GM23338 (cell line): ENCODE data around the gene SLC12A7. TPM values are rescaled to one million over a fixed set of nuclear protein-coding genes. Genes with fewer than 3 reads are reported as not detected.

Experiments
- ATAC-seq: fragments of 200-7000 bp; cut with Tn5 transposase; 3 replicates; pipeline ENCODE4 v1.9.1; 2020
- DNase-seq: peaks from one replicate; pipeline ENCODE4 v3.0.0-alpha.2; 2015; ENCODE audit warnings: low spot score
- H2AFZ ChIP-seq: fragments of 200-600 bp; sonication (generic); 2 replicates; pipeline ENCODE4 v1.8.0; 2016; ENCODE audit warnings: antibody characterized with exemption, mild to moderate bottlenecking, moderate library complexity
- H3F3A ChIP-seq: fragments of 200-600 bp; sonication (generic); replicated peaks from 2 replicates; pipeline ENCODE4 v1.8.0; 2017; ENCODE audit warnings: antibody characterized with exemption, mixed run types, low read depth
- H3K27ac ChIP-seq: fragments of 200-600 bp; sonication (generic); 2 replicates; pipeline ENCODE4 v1.6.1; 2016; ENCODE audit warnings: low read depth
- H3K27me3 ChIP-seq: fragments of 200-600 bp; sonication (generic); 2 replicates; pipeline ENCODE4 v1.8.0; 2016; ENCODE audit warnings: mild to moderate bottlenecking, mixed run types, moderate library complexity; ENCODE audit not compliant: insufficient read depth
- H3K36me3 ChIP-seq: fragments of 200-600 bp; sonication (generic); 2 replicates; pipeline ENCODE4 v1.8.0; 2016; ENCODE audit warnings: mild to moderate bottlenecking; ENCODE audit not compliant: insufficient read depth
- H3K4me1 ChIP-seq: fragments of 200-600 bp; sonication (generic); 2 replicates; pipeline ENCODE4 v1.8.0; 2016; ENCODE audit warnings: mild to moderate bottlenecking, moderate library complexity; ENCODE audit not compliant: insufficient read depth
- H3K4me2 ChIP-seq: fragments of 200-600 bp; sonication (generic); 2 replicates; pipeline ENCODE4 v1.7.1; 2017; ENCODE audit warnings: mixed run types
- H3K4me3 ChIP-seq: fragments of 200-600 bp; sonication (generic); 2 replicates; pipeline ENCODE4 v1.6.1; 2016; ENCODE audit warnings: mixed run types
- H3K79me2 ChIP-seq: fragments of 200-600 bp; sonication (generic); replicated peaks from 2 replicates; pipeline ENCODE4 v1.8.0; 2017; ENCODE audit warnings: mild to moderate bottlenecking; ENCODE audit not compliant: insufficient read depth
- H3K9me2 ChIP-seq: fragments of 200-600 bp; sonication (generic); 2 replicates; pipeline ENCODE4 v1.8.0; 2017; ENCODE audit not compliant: insufficient read depth
- H4K20me1 ChIP-seq: fragments of 200-600 bp; sonication (generic); replicated peaks from 2 replicates; pipeline ENCODE4 v1.8.0; 2017; ENCODE audit warnings: mild to moderate bottlenecking; ENCODE audit not compliant: insufficient read depth
- H3K27ac Mint-ChIP-seq: 2 replicates; pipeline ENCODE4 v1.8.0; 2020; ENCODE audit warnings: inconsistent platforms, mild to moderate bottlenecking, moderate library complexity, mixed read lengths
- H3K27me3 Mint-ChIP-seq: 3 replicates; pipeline ENCODE4 v1.8.0; 2022; ENCODE audit warnings: low read depth, mild to moderate bottlenecking, moderate library complexity, mixed read lengths, inconsistent platforms; ENCODE audit not compliant: insufficient read depth, poor library complexity
- H3K36me3 Mint-ChIP-seq: 3 replicates; pipeline ENCODE4 v1.8.0; 2021; ENCODE audit warnings: low read depth, mild to moderate bottlenecking, inconsistent platforms, moderate library complexity, mixed read lengths
- H3K4me1 Mint-ChIP-seq: 3 replicates; pipeline ENCODE4 v1.8.0; 2020; ENCODE audit warnings: mild to moderate bottlenecking, inconsistent platforms, mixed read lengths
- H3K4me3 Mint-ChIP-seq: 3 replicates; pipeline ENCODE4 v1.8.0; 2021; ENCODE audit warnings: moderate library complexity, mild to moderate bottlenecking, inconsistent platforms, mixed read lengths
- H3K9me3 Mint-ChIP-seq: 3 replicates; pipeline ENCODE4 v1.8.0; 2020; ENCODE audit warnings: moderate library complexity, mild to moderate bottlenecking, inconsistent platforms, mixed read lengths
- CTCF ChIP-seq, 2 experiments: fragments of 200-600 bp in 1 of 2; sonication (generic) in 1 of 2; conservative IDR thresholded peaks; 2 replicates each; pipeline versions ENCODE4 v1.5.1 to v1.6.1; 2016 to 2017; ENCODE audit warnings: antibody characterized with exemption in 2 of 2, low read depth in 2 of 2, mild to moderate bottlenecking in 2 of 2, moderate library complexity in 1 of 2
- EZH2phosphoT487 ChIP-seq: fragments of 200-600 bp; sonication (generic); IDR thresholded peaks from one replicate; pipeline ENCODE4 v1.8.1; 2018; ENCODE audit warnings: antibody characterized with exemption; ENCODE audit not compliant: unreplicated experiment
- NANOG ChIP-seq: IDR thresholded peaks from 2 replicates; pipeline ENCODE4 v1.6.1; 2016; ENCODE audit warnings: antibody characterized with exemption, borderline replicate concordance
- POLR2AphosphoS5 ChIP-seq: IDR thresholded peaks from 2 replicates; pipeline ENCODE4 v1.6.1; 2016; ENCODE audit warnings: antibody characterized with exemption, low read depth
- REST ChIP-seq: IDR thresholded peaks from one replicate; pipeline ENCODE4 v1.6.1; 2018; ENCODE audit warnings: antibody characterized with exemption; ENCODE audit not compliant: unreplicated experiment
- ZNF114 ChIP-seq: fragments of 250-450 bp; sonication (Bioruptor Pico); IDR thresholded peaks from 2 replicates; pipeline ENCODE4 v1.5.0; 2020; ENCODE audit warnings: mild to moderate bottlenecking, moderate library complexity
- ZNF462 ChIP-seq: fragments of 250-450 bp; sonication (Bioruptor Pico); IDR thresholded peaks from 2 replicates; pipeline ENCODE4 v1.5.0; 2020; ENCODE audit warnings: mild to moderate bottlenecking, moderate library complexity
- polyA plus RNA-seq: library from polyadenylated mRNA; unstranded; fragments of >200 nt; fragmentation: Nextera tagmentation; extraction: Ambion mirVana; gene quantifications from 2 replicates; pipeline ENCODE4 v1.2.1, GENCODE V29; 2016
- total RNA-seq: library from RNA; depleted of rRNA; stranded (reverse); fragments of >200 nt; shearing (Covaris generic); gene quantifications from 2 replicates; pipeline ENCODE4 v1.2.3, GENCODE V29; 2014

SLC12A7 gene
- total and polyA plus RNA-seq, 2 experiments from 2014 or later: 7.4 to 32.2 TPM

- no peak overlapping the region for H2AFZ ChIP-seq
- no peaks in the 10 kb centered on the region for H3K4me1 ChIP-seq
- no peaks in the 10 kb centered on the region for H3K27me3 ChIP-seq
- no peaks in the 10 kb centered on the region; the same call in 2 of the 3 replicates for H3K4me1 Mint-ChIP-seq
- no peaks in the 10 kb centered on the region for H3K9me2 ChIP-seq
- no peaks in the 10 kb centered on the region for H3K36me3 ChIP-seq
- no peak overlapping the region for H3K27ac ChIP-seq
- H4K20me1 ChIP-seq: 0 out of 2 replicates have a peak, but pooled peaks cover 2% of the 10 kb centered on the region
- no peak overlapping the region for H3K4me3 Mint-ChIP-seq
- peaks cover 14% of the 10 kb centered on the region for H3K36me3 Mint-ChIP-seq
- no peak overlapping the region for H3K27ac Mint-ChIP-seq
- no peak overlapping the region for H3K4me3 ChIP-seq
- no peaks in the 10 kb centered on the region for H3F3A ChIP-seq
- no peaks in the 10 kb centered on the region for H3K9me3 Mint-ChIP-seq
- peaks cover 8% of the 10 kb centered on the region for H3K27me3 Mint-ChIP-seq
- DNase-seq (no peak), ATAC-seq (no peak)
- TF ChIP-seq ZNF462 (CRISPR knock-in tag) (no peak), CTCF (conservative IDR thresholded peaks at IDR 0.05; ENCODE audit: low read depth in 2 of 2) (no peak), REST (no peak), POLR2AphosphoS5 (no peak), NANOG (no peak), ZNF114 (no peak), EZH2phosphoT487 (no peak)
- H3K4me2 ChIP-seq: no peak overlapping the region
- no peaks in the 10 kb centered on the region for H3K79me2 ChIP-seq
These were observed 33.7 kb downstream of the SLC12A7 start for GRCh38 chr5:1078206-1078605.
